Liver (tissue), 9 donors: ENCODE results near the gene FFAR1. TPM values are rescaled to one million over a fixed set of nuclear protein-coding genes. Genes with fewer than 3 reads are reported as not detected.
"Not testable (repeated sequence)": the region's sequence is repeated elsewhere in the genome, so short reads cannot be mapped to it uniquely, and the experiment has no call there.

Experiments
- DNase-seq: peaks from one replicate; pipeline ENCODE4 v3.0.0-alpha.2; 2017; ENCODE audit warnings: low spot score
- H3K27ac ChIP-seq, 2 donors: one replicate each; pipeline ENCODE4 v1.7.0; 2013; ENCODE audit warnings: inconsistent platforms in 2 of 2, low read length in 2 of 2, control low read depth in 1 of 2, low read depth in 1 of 2, mild to moderate bottlenecking in 1 of 2
- H3K27me3 ChIP-seq, 4 donors: one replicate each; pipeline versions ENCODE4 v1.6.1 to v1.7.0; 2013; ENCODE audit warnings: low read length in 3 of 4, inconsistent platforms in 1 of 4, mild to moderate bottlenecking in 1 of 4, moderate library complexity in 1 of 4; ENCODE audit not compliant: control insufficient read depth in 4 of 4, insufficient read depth in 4 of 4
- H3K36me3 ChIP-seq, 4 donors: one replicate each; pipeline versions ENCODE4 v1.6.1 to v1.7.0; 2013; ENCODE audit warnings: low read length in 3 of 4, mild to moderate bottlenecking in 3 of 4, low read depth in 1 of 4, moderate library complexity in 1 of 4; ENCODE audit not compliant: control insufficient read depth in 4 of 4, insufficient read depth in 3 of 4
- H3K4me1 ChIP-seq, 4 donors: one replicate each; pipeline versions ENCODE4 v1.6.1 to v1.7.0; 2013; ENCODE audit warnings: low read length in 3 of 4, mild to moderate bottlenecking in 3 of 4, moderate library complexity in 1 of 4; ENCODE audit not compliant: control insufficient read depth in 4 of 4, insufficient read depth in 4 of 4
- H3K4me3 ChIP-seq, 3 donors: one replicate each; pipeline versions ENCODE4 v1.6.1 to v1.7.0; 2013; ENCODE audit warnings: low read length in 3 of 3, control low read depth in 1 of 3, low read depth in 1 of 3, mild to moderate bottlenecking in 1 of 3
- H3K9ac ChIP-seq, 2 donors: one replicate each; pipeline ENCODE4 v1.7.0; 2013; ENCODE audit warnings: low read length in 2 of 2, mild to moderate bottlenecking in 2 of 2, moderate library complexity in 2 of 2, control low read depth in 1 of 2, low read depth in 1 of 2
- H3K9me3 ChIP-seq, 4 donors: one replicate each; pipeline versions ENCODE4 v1.6.1 to v1.7.0; 2013; ENCODE audit warnings: low read length in 3 of 4; ENCODE audit not compliant: control insufficient read depth in 4 of 4
- FOXA2 ChIP-seq: IDR thresholded peaks from 2 replicates; pipeline ENCODE4 v1.6.1; 2016; ENCODE audit warnings: antibody characterized with exemption
- JUND ChIP-seq, 2 donors: IDR thresholded peaks; 2 replicates each; pipeline ENCODE4 v1.6.1; 2016; ENCODE audit warnings: antibody characterized with exemption in 2 of 2
- NR2F2 ChIP-seq: IDR thresholded peaks from 2 replicates; pipeline ENCODE4 v1.6.1; 2016; ENCODE audit warnings: antibody characterized with exemption
- RAD21 ChIP-seq, 2 donors: IDR thresholded peaks; 2 replicates each; pipeline ENCODE4 v1.6.1; 2016; ENCODE audit warnings: antibody characterized with exemption in 2 of 2, mild to moderate bottlenecking in 2 of 2
- RXRA ChIP-seq, 2 donors: IDR thresholded peaks; 2 replicates each; pipeline ENCODE4 v1.6.1; 2017 to 2018; ENCODE audit warnings: antibody characterized with exemption in 2 of 2, mild to moderate bottlenecking in 1 of 2
- SP1 ChIP-seq: IDR thresholded peaks from 2 replicates; pipeline ENCODE4 v1.6.1; 2018; ENCODE audit warnings: antibody characterized with exemption, mild to moderate bottlenecking
- TAF1 ChIP-seq: conservative IDR thresholded peaks from 2 replicates; pipeline ENCODE4 v1.6.1; 2016; ENCODE audit warnings: antibody characterized with exemption, mild to moderate bottlenecking
- whole genome bisulfite sequencing: extraction: QIAGEN DNeasy Blood & Tissue Kit; methylation state at CpG from one replicate; pipeline ENCODE4 v1.1.7; 2013; 5-methylcytosine and 5-hydroxymethylcytosine counted together
- polyA plus RNA-seq, 2 donors: library from polyadenylated mRNA; stranded (reverse) in 1 of 2; unstranded in 1 of 2; fragments of 200-250 nt in 1 of 2; fragments of >200 nt in 1 of 2; fragmentation: Nextera tagmentation in 1 of 2; extraction: Ambion mirVana in 1 of 2; gene quantifications; one replicate each; pipeline versions ENCODE4 v1.2.1 to v1.2.3, GENCODE V29; 2013 to 2015
- total RNA-seq, 2 donors: library from RNA; depleted of rRNA; stranded (reverse); fragments of >200 nt; gene quantifications; one replicate each; pipeline ENCODE4 v1.2.3, GENCODE V29; 2014
- TF ChIP-seq, protein P1 (sequence below): IDR thresholded peaks from 2 replicates; pipeline ENCODE4 v1.6.1; 2016; ENCODE audit warnings: antibody characterized with exemption, mild to moderate bottlenecking
- TF ChIP-seq, protein P2 (sequence below): fragments of 150-350 bp; IDR thresholded peaks from 2 replicates; pipeline ENCODE4 v1.5.1; 2017; ENCODE audit warnings: improper control_type of control experiment, low read depth, low read length; ENCODE audit not compliant: missing input control
- TF ChIP-seq, protein P3 (sequence below): IDR thresholded peaks from 2 replicates; pipeline ENCODE4 v1.6.1; 2016; ENCODE audit warnings: antibody characterized with exemption
- donor health status: healthy.
- donor health status: healthy.
- donor health status: healthy.
- donor health status: healthy.
- donor health status: healthy.

Gene FFAR1
- total and polyA plus RNA-seq, 4 donors: not detected

DNA sequence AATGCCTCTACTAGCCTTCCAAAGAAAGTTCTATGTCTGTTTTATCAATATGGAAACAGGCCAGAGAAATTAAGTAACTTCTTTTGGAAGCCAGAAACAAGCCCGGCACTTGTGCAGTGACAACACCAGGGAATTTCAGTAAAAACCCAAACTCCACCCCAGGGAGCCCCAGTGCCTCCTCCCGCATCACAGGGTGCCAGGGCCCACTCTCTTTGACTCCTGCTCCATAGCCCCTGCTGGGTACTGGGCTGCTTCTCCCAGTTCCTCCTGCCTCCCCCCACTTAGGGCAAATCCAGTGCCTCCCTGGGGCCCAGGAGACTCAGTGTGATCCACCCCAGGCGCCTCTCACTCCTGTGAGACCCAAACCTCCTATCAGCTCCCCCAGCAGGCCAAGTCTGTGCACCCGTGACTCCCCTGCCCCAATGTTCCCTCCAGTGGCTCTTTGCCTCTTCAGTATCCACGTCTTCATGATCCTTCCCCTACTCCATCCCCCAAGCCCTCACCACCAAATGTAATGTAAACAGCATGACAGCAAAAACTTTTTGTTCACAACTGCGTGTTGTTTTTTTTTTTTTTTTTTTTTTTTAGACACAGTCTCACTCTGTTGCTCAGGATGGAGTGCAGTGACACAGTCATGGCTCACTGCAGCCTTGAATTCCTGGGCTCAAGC is 8.2 kb downstream of the FFAR1 start:
- Histone ChIP-seq H3K27ac (no peak overlapping the region), H3K9me3 (no peaks in the 10 kb centered on the region), H3K4me3 (no peak overlapping the region), H3K36me3 (no peaks in the 10 kb centered on the region), H3K27me3 (no peaks in the 10 kb centered on the region), H3K9ac (no peak overlapping the region), H3K4me1 (peaks cover 3 to 15% (median 4%) of the 10 kb centered on the region in 4 donors)
- DNase-seq: no peak
- TF ChIP-seq RAD21 (IDR thresholded peaks at IDR 0.05) (peak in 1 of 2 donors; percentile 18), TAF1 (no peak)
- 54% methylated on average over 6 of the region's 6 CpGs for WGBS

DNA sequence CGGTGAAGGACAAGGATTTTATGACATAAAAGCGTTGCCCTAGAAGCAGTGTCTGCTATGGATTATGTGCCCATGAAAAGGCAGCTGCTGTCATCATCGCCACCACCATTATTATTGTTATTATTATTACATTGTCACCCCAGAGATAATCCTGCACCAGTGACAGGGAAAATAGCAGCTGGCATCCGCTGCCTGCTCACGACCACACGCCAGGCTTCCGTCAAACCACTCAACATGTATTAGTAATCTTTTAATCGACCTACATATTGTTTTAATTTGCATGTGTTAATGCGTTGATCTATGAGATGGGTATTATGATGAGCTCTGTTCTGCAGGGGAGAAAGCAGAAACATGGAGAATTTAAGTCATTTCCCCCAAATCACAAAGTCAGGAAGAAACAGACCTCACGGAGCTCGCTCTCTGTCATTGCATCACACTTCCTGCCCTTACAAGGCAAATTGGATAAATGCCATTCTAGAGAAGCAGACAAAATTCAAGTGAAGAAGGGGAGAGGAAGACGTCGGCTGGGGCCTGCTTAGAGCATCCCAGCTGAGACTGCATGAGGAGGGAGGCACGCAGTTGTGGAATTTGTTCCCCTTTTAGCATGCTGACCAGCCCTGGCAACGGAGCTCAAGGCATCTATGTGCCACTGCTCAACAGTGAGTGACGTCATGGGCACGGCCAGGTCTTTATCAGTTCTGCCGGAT is 10.3 kb downstream of the FFAR1 start, which contains the start of gene FFAR3:
Gene FFAR3 (plus strand): TSS at position 594 of the 707 bp plus-strand sequence. CDS start 431 bp downstream, outside the sequence.
- no peaks in the 10 kb centered on the region for H3K36me3 ChIP-seq
- H3K27me3 ChIP-seq: no peaks in the 10 kb centered on the region
- no peaks in the 10 kb centered on the region for H3K9me3 ChIP-seq
- peaks cover under 1 to 13% (median 3%) of the 10 kb centered on the region in 4 donors for H3K4me1 ChIP-seq
- WGBS: 58% methylated on average over 18 of the region's 18 CpGs
- no peak within 1 kb of the TSS for H3K27ac ChIP-seq
- no peak within 1 kb of the TSS for H3K9ac ChIP-seq
- no peak within 1 kb of the TSS for H3K4me3 ChIP-seq
- DNase-seq: no peak
- TF ChIP-seq, protein P1, sequence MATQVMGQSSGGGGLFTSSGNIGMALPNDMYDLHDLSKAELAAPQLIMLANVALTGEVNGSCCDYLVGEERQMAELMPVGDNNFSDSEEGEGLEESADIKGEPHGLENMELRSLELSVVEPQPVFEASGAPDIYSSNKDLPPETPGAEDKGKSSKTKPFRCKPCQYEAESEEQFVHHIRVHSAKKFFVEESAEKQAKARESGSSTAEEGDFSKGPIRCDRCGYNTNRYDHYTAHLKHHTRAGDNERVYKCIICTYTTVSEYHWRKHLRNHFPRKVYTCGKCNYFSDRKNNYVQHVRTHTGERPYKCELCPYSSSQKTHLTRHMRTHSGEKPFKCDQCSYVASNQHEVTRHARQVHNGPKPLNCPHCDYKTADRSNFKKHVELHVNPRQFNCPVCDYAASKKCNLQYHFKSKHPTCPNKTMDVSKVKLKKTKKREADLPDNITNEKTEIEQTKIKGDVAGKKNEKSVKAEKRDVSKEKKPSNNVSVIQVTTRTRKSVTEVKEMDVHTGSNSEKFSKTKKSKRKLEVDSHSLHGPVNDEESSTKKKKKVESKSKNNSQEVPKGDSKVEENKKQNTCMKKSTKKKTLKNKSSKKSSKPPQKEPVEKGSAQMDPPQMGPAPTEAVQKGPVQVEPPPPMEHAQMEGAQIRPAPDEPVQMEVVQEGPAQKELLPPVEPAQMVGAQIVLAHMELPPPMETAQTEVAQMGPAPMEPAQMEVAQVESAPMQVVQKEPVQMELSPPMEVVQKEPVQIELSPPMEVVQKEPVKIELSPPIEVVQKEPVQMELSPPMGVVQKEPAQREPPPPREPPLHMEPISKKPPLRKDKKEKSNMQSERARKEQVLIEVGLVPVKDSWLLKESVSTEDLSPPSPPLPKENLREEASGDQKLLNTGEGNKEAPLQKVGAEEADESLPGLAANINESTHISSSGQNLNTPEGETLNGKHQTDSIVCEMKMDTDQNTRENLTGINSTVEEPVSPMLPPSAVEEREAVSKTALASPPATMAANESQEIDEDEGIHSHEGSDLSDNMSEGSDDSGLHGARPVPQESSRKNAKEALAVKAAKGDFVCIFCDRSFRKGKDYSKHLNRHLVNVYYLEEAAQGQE: no peak
- TF ChIP-seq FOXA2 (no peak), JUND (IDR thresholded peaks at IDR 0.05) (no peak), NR2F2 (peak; percentile 19), RXRA (IDR thresholded peaks at IDR 0.05) (peak in 1 of 2 donors; percentile 10), SP1 (no peak), RAD21 (IDR thresholded peaks at IDR 0.05) (peak in 1 of 2 donors; percentile 35), TAF1 (no peak)
- TF ChIP-seq, protein P2, sequence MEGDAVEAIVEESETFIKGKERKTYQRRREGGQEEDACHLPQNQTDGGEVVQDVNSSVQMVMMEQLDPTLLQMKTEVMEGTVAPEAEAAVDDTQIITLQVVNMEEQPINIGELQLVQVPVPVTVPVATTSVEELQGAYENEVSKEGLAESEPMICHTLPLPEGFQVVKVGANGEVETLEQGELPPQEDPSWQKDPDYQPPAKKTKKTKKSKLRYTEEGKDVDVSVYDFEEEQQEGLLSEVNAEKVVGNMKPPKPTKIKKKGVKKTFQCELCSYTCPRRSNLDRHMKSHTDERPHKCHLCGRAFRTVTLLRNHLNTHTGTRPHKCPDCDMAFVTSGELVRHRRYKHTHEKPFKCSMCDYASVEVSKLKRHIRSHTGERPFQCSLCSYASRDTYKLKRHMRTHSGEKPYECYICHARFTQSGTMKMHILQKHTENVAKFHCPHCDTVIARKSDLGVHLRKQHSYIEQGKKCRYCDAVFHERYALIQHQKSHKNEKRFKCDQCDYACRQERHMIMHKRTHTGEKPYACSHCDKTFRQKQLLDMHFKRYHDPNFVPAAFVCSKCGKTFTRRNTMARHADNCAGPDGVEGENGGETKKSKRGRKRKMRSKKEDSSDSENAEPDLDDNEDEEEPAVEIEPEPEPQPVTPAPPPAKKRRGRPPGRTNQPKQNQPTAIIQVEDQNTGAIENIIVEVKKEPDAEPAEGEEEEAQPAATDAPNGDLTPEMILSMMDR: no peak
- TF ChIP-seq, protein P3, sequence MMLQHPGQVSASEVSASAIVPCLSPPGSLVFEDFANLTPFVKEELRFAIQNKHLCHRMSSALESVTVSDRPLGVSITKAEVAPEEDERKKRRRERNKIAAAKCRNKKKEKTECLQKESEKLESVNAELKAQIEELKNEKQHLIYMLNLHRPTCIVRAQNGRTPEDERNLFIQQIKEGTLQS: no peak

- H3K4me3 ChIP-seq, H3K9me3 ChIP-seq, H3K27ac ChIP-seq, DNase-seq, H3K9ac ChIP-seq, H3K27me3 ChIP-seq, H3K36me3 ChIP-seq: not testable (repeated sequence)
- WGBS: 87% methylated on average over 11 of the region's 16 CpGs
- H3K4me1 ChIP-seq: peaks cover 0 to 12% (median 3%) of the 10 kb centered on the region in 4 donors
Observed at GRCh38 chr19:35358834-35359233, 11.1 kb downstream of the FFAR1 start.

DNA sequence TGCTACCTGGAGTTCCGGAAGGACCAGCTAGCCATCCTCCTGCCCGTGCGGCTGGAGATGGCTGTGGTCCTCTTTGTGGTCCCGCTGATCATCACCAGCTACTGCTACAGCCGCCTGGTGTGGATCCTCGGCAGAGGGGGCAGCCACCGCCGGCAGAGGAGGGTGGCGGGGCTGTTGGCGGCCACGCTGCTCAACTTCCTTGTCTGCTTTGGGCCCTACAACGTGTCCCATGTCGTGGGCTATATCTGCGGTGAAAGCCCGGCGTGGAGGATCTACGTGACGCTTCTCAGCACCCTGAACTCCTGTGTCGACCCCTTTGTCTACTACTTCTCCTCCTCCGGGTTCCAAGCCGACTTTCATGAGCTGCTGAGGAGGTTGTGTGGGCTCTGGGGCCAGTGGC is 11.7 kb downstream of the FFAR1 start:
- WGBS: 93% methylated on average over 20 of the region's 21 CpGs

GRCh38 chr19:35360081-35360480 is 12.4 kb downstream of the FFAR1 start:
- H3K4me1 ChIP-seq: peaks cover 0 to 12% (median 3%) of the 10 kb centered on the region in 4 donors
- H3K9me3 ChIP-seq, H3K9ac ChIP-seq, H3K27ac ChIP-seq, H3K27me3 ChIP-seq, H3K36me3 ChIP-seq, H3K4me3 ChIP-seq, DNase-seq: not testable (repeated sequence)
- WGBS: 90% methylated on average over 4 of the region's 5 CpGs

More for the DNA sequence above, 11.7 kb downstream of the FFAR1 start:
- DNase-seq, H3K27me3 ChIP-seq, H3K36me3 ChIP-seq, H3K9ac ChIP-seq, H3K27ac ChIP-seq, H3K4me3 ChIP-seq, H3K9me3 ChIP-seq: not testable (repeated sequence)
- peaks cover 0 to 12% (median 3%) of the 10 kb centered on the region in 4 donors for H3K4me1 ChIP-seq
